Hepatocyte (in vitro differentiated cells): ENCODE results near the gene TMEM135. TPM values are rescaled to one million over a fixed set of nuclear protein-coding genes. Genes with fewer than 3 reads are reported as not detected.

Source experiments
- DNase-seq: peaks from one replicate; pipeline ENCODE4 v3.0.0-alpha.2; 2016; ENCODE audit warnings: low spot score
- H2AFZ ChIP-seq: fragments of 200-600 bp; sonication (generic); 2 replicates; pipeline ENCODE4 v1.6.0; 2016; ENCODE audit warnings: antibody characterized with exemption, mild to moderate bottlenecking
- H3K27ac ChIP-seq: fragments of 200-600 bp; sonication (generic); 2 replicates; pipeline ENCODE4 v1.5.1; 2016; ENCODE audit warnings: mild to moderate bottlenecking
- H3K27me3 ChIP-seq: fragments of 200-600 bp; sonication (generic); 2 replicates; pipeline ENCODE4 v1.6.1; 2016
- H3K36me3 ChIP-seq: fragments of 200-600 bp; sonication (generic); replicated peaks from 2 replicates; pipeline ENCODE4 v1.5.1; 2016; ENCODE audit warnings: low read depth; ENCODE audit not compliant: insufficient read depth
- H3K4me1 ChIP-seq: fragments of 200-600 bp; sonication (generic); 2 replicates; pipeline ENCODE4 v1.5.1; 2016; ENCODE audit warnings: mild to moderate bottlenecking, moderate library complexity; ENCODE audit not compliant: insufficient read depth
- H3K4me2 ChIP-seq: fragments of 200-600 bp; sonication (generic); 2 replicates; pipeline ENCODE4 v1.6.0; 2016
- H3K4me3 ChIP-seq: fragments of 200-600 bp; sonication (generic); 2 replicates; pipeline ENCODE4 v1.5.1; 2016; ENCODE audit warnings: mild to moderate bottlenecking
- H3K79me2 ChIP-seq: fragments of 200-600 bp; sonication (generic); 2 replicates; pipeline ENCODE4 v1.6.0; 2017; ENCODE audit warnings: mild to moderate bottlenecking
- H3K9me2 ChIP-seq: fragments of 200-600 bp; sonication (generic); replicated peaks from 2 replicates; pipeline ENCODE4 v1.6.0; 2017; ENCODE audit warnings: mild to moderate bottlenecking; ENCODE audit not compliant: insufficient read depth
- H3K9me3 ChIP-seq: fragments of 200-600 bp; sonication (generic); 2 replicates; pipeline ENCODE4 v1.5.1; 2016; ENCODE audit warnings: low read depth, mild to moderate bottlenecking
- H4K20me1 ChIP-seq: fragments of 200-600 bp; sonication (generic); 2 replicates; pipeline ENCODE4 v1.6.0; 2016; ENCODE audit warnings: mild to moderate bottlenecking; ENCODE audit not compliant: insufficient read depth, poor library complexity, severe bottlenecking
- EZH2 ChIP-seq: fragments of 200-600 bp; sonication (generic); IDR thresholded peaks from 2 replicates; pipeline ENCODE4 v1.6.1; 2016; ENCODE audit warnings: antibody characterized with exemption, mild to moderate bottlenecking, borderline replicate concordance
- EZH2phosphoT487 ChIP-seq: fragments of 200-600 bp; sonication (generic); IDR thresholded peaks from one replicate; pipeline ENCODE4 v1.6.1; 2018; ENCODE audit warnings: antibody characterized with exemption, mild to moderate bottlenecking, low read depth, moderate library complexity; ENCODE audit not compliant: unreplicated experiment, severe bottlenecking
- WGBS: methylation state at CpG from one replicate; pipeline ENCODE4 v1.1.6; 2016; ENCODE audit warnings: low lambda C conversion rate; ENCODE audit errors: missing lambda C conversion rate; 5-methylcytosine and 5-hydroxymethylcytosine counted together
- polyA plus RNA-seq: library from polyadenylated mRNA; unstranded; fragments of >200 nt; fragmentation: Nextera tagmentation; extraction: Ambion mirVana; gene quantifications from 2 replicates; pipeline ENCODE4 v1.2.1, GENCODE V29; 2016
- total RNA-seq: library from RNA; depleted of rRNA; stranded (reverse); fragments of >200 nt; gene quantifications from 2 replicates; pipeline ENCODE4 v1.2.3, GENCODE V29; 2014
- TF ChIP-seq, protein P1 (sequence below): fragments of 200-600 bp; sonication (generic); IDR thresholded peaks from 2 replicates; pipeline ENCODE4 v1.5.1; 2016; ENCODE audit warnings: antibody characterized with exemption, mild to moderate bottlenecking; ENCODE audit not compliant: poor library complexity

The TMEM135 gene
- total and polyA plus RNA-seq, 2 experiments from 2014 or later = 26.7 to 52.0 TPM

DNA sequence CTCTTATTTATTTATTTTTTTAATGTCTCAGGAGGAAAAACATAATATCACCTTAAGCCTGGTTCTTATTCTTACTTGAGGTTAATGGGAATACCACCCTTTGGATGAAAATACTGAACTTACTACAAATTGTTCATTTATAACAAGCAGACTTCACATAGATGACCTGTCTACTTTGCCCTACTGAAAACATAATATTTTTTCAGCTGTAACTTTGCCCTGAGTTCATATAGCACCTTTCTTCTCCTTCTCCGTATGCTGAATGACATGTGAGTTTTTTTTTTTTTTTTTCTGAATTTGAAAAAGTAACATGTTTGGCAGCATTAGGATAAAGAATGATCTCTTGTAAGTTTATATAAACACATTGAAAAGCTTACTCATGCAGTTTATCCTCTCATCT, 186.8 kb downstream of the TMEM135 start:
- WGBS = 67% methylated on average over 1 of the region's 1 CpG
- no peak overlapping the region for H2AFZ ChIP-seq
- H3K27me3 ChIP-seq = no peaks in the 10 kb centered on the region
- no peaks in the 10 kb centered on the region for H3K9me2 ChIP-seq
- H4K20me1 ChIP-seq = no peaks in the 10 kb centered on the region
- no peak overlapping the region for H3K27ac ChIP-seq
- DNase-seq = no peak
- TF ChIP-seq EZH2phosphoT487 (no peak), EZH2 (no peak)
- TF ChIP-seq, protein P1, sequence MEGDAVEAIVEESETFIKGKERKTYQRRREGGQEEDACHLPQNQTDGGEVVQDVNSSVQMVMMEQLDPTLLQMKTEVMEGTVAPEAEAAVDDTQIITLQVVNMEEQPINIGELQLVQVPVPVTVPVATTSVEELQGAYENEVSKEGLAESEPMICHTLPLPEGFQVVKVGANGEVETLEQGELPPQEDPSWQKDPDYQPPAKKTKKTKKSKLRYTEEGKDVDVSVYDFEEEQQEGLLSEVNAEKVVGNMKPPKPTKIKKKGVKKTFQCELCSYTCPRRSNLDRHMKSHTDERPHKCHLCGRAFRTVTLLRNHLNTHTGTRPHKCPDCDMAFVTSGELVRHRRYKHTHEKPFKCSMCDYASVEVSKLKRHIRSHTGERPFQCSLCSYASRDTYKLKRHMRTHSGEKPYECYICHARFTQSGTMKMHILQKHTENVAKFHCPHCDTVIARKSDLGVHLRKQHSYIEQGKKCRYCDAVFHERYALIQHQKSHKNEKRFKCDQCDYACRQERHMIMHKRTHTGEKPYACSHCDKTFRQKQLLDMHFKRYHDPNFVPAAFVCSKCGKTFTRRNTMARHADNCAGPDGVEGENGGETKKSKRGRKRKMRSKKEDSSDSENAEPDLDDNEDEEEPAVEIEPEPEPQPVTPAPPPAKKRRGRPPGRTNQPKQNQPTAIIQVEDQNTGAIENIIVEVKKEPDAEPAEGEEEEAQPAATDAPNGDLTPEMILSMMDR = no peak
- H3K4me1 ChIP-seq = peaks cover 6% of the 10 kb centered on the region
- H3K9me3 ChIP-seq = no peaks in the 10 kb centered on the region
- H3K79me2 ChIP-seq = peaks cover 4% of the 10 kb centered on the region
- H3K4me3 ChIP-seq = no peak overlapping the region
- no peak overlapping the region for H3K4me2 ChIP-seq
- no peaks in the 10 kb centered on the region for H3K36me3 ChIP-seq

GRCh38 chr11:87228820-87229219, 191.1 kb downstream of the TMEM135 start:
- TF ChIP-seq, protein P1 = no peak
- TF ChIP-seq EZH2phosphoT487 = no peak
- no peak overlapping the region for H2AFZ ChIP-seq

DNA sequence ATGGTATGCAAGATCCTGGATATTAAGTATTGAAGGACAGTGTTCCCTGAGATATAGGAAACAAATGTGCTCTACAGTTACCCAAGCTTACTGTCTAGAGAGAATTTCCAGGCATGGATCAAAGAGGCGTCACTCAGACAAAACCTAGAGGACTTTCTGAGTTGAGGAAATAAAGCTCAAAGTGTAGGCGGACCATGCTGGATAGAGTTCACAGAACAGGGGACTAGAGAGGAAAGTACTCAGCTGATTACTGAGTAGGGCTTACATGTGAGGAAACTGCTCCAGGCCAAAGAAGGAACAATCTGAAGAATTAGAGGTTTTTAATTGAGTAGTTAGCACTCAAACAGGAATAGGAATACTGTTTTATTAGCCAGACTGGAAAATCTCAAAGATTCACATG, 193.3 kb downstream of the TMEM135 start:
- TF ChIP-seq, protein P1 = no peak
- TF ChIP-seq EZH2 (no peak), EZH2phosphoT487 (no peak)
- Histone ChIP-seq H3K27me3 (no peaks in the 10 kb centered on the region), H4K20me1 (no peaks in the 10 kb centered on the region), H3K4me1 (no peaks in the 10 kb centered on the region), H3K9me3 (peaks cover 7% of the 10 kb centered on the region), H3K27ac (no peak overlapping the region), H3K4me3 (no peak overlapping the region), H2AFZ (no peak overlapping the region), H3K79me2 (no peaks in the 10 kb centered on the region), H3K4me2 (no peak overlapping the region), H3K9me2 (no peaks in the 10 kb centered on the region), H3K36me3 (no peaks in the 10 kb centered on the region)
- no peak for DNase-seq
- 92% methylated on average over 2 of the region's 2 CpGs for WGBS

More at GRCh38 chr11:87228820-87229219, 191.1 kb downstream of the TMEM135 start:
- Histone ChIP-seq H3K27me3 (no peaks in the 10 kb centered on the region), H3K9me3 (peaks cover 7% of the 10 kb centered on the region), H4K20me1 (no peaks in the 10 kb centered on the region), H3K9me2 (no peaks in the 10 kb centered on the region), H3K4me3 (no peak overlapping the region), H3K36me3 (no peaks in the 10 kb centered on the region), H3K79me2 (no peaks in the 10 kb centered on the region), H3K27ac (no peak overlapping the region), H3K4me1 (peaks cover 6% of the 10 kb centered on the region), H3K4me2 (no peak overlapping the region)
- DNase-seq = no peak
- WGBS = 66% methylated on average over 2 of the region's 2 CpGs

GRCh38 chr11:87232320-87232719, 194.6 kb downstream of the TMEM135 start:
- 97% methylated on average over 1 of the region's 1 CpG for whole genome bisulfite sequencing
- Histone ChIP-seq H3K27me3 (no peaks in the 10 kb centered on the region), H3K4me3 (no peak overlapping the region), H3K27ac (no peak overlapping the region), H3K4me2 (no peak overlapping the region), H4K20me1 (no peaks in the 10 kb centered on the region), H3K4me1 (no peaks in the 10 kb centered on the region), H3K9me2 (no peaks in the 10 kb centered on the region), H3K79me2 (peaks cover under 1% of the 10 kb centered on the region), H3K9me3 (peaks cover 7% of the 10 kb centered on the region), H2AFZ (no peak overlapping the region), H3K36me3 (no peaks in the 10 kb centered on the region)
- no peak for DNase-seq
- TF ChIP-seq EZH2phosphoT487 = no peak
- no peak for TF ChIP-seq EZH2
- TF ChIP-seq, protein P1 = no peak
